SH-SY5Y (cell line): Measurements from ENCODE around the gene EWSR1.

Source experiments
- GATA2 ChIP-seq: IDR thresholded peaks from 2 replicates; pipeline ENCODE4 v1.6.1; 2011; ENCODE audit warnings: mild to moderate bottlenecking, low read depth, low read length
- GATA3 ChIP-seq: IDR thresholded peaks from 2 replicates; pipeline ENCODE4 v1.6.1; 2011; ENCODE audit warnings: low read depth, mild to moderate bottlenecking, low read length, moderate library complexity

GRCh38 chr22:29319072-29319471 is 51.0 kb downstream of the EWSR1 start:
- TF ChIP-seq GATA3 (no peak), GATA2 (no peak)
